Measurements from ENCODE around the gene HAX1. TPM values are rescaled to one million over a fixed set of nuclear protein-coding genes. Genes with fewer than 3 reads are reported as not detected.
"Not testable (repeated sequence)": the region's sequence is repeated elsewhere in the genome, so short reads cannot be mapped to it uniquely, and the experiment has no call there.

HAX1 gene
- polyA plus RNA-seq, 1 donor from 2014 or later, result 126 TPM

DNA sequence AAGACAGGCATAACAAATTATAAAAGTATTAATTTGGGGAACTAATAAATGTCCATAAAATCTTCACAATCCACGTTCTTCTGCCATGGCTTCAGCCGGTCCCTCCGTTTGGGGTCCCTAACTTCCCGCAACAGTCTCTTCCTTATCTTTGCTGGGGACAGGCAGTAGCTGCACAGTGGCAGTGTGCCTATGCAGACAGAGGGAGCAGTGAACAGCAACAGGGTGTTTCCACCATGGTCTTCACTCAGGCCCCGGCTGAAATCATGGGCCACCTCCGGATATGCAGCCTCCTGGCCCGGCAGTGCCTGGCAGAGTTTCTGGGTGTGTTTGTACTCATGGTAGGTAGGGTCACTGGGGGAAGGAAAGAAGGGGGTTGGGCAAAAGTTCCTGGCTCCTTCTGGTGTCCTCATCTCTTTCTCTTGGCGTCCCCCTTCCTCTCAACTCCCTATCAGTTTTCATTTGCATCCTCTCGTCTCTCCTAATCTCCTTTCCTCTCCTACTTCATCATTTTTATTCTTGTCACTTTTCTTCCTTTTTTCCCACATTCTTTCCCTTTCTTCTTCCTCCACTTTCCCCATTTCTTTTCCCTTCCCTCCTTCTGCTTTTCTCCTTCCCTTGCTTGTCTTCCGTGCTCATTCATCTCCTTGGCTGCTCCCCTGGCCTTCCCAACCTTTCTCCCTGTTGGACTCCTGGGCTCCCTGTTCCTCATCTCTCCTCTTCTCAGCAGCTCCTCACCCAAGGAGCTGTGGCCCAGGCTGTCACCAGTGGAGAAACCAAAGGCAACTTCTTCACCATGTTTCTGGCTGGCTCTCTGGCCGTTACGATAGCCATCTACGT is 40.0 kb downstream of the HAX1 start:
- H3K36me3 ChIP-seq (ENCODE audit: insufficient read depth, low read length); H3K79me2 ChIP-seq (replicated peaks; ENCODE audit: insufficient read depth, low read length); H3K4me3 ChIP-seq (ENCODE audit: low read length); H4K20me1 ChIP-seq (ENCODE audit: insufficient read depth); H3K9ac ChIP-seq (ENCODE audit: low read length); H3K9me2 ChIP-seq (ENCODE audit: insufficient read depth, low read length); H2AFZ ChIP-seq (ENCODE audit: low read depth, low read length); H3F3A ChIP-seq (ENCODE audit: insufficient read depth, low read length, poor library complexity, severe bottlenecking); H3K4me2 ChIP-seq (ENCODE audit: low read length); H3K27me3 ChIP-seq (ENCODE audit: insufficient read depth, low read depth, low read length); H3K9me3 ChIP-seq (ENCODE audit: low read length); H3K27ac ChIP-seq (ENCODE audit: low read length): not testable (repeated sequence)

DNA sequence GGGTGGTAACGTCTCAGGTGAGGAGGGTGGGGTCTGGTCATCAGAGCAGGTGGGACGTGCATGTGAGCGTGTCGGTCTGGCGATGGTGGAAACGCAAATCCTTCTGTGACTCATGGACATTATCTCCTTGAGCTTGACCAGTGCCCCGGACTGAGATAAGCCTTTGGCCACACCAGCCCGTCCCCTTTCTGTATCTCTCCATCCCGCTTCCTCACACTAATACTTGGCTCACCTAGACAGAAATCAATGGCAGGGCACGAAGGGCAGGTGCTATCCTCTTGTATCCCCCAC is 40.6 kb downstream of the HAX1 start:
- H4K20me1 ChIP-seq (ENCODE audit: insufficient read depth), result no peaks in the 10 kb centered on the region
- H3K4me2 ChIP-seq (ENCODE audit: low read length), result no peak overlapping the region
- no peak overlapping the region for H3K9ac ChIP-seq (ENCODE audit: low read length)
- no peak for TF ChIP-seq MXI1 (conservative IDR thresholded peaks at IDR 0.05; ENCODE audit: poor library complexity, severe bottlenecking)
- no peak for TF ChIP-seq TAF1 (IDR thresholded peaks at IDR 0.05; ENCODE audit: low read depth)
- no peak for TF ChIP-seq SMC3 (conservative IDR thresholded peaks at IDR 0.05; ENCODE audit: poor library complexity)
- TF ChIP-seq, protein P1, sequence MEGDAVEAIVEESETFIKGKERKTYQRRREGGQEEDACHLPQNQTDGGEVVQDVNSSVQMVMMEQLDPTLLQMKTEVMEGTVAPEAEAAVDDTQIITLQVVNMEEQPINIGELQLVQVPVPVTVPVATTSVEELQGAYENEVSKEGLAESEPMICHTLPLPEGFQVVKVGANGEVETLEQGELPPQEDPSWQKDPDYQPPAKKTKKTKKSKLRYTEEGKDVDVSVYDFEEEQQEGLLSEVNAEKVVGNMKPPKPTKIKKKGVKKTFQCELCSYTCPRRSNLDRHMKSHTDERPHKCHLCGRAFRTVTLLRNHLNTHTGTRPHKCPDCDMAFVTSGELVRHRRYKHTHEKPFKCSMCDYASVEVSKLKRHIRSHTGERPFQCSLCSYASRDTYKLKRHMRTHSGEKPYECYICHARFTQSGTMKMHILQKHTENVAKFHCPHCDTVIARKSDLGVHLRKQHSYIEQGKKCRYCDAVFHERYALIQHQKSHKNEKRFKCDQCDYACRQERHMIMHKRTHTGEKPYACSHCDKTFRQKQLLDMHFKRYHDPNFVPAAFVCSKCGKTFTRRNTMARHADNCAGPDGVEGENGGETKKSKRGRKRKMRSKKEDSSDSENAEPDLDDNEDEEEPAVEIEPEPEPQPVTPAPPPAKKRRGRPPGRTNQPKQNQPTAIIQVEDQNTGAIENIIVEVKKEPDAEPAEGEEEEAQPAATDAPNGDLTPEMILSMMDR (IDR thresholded peaks at IDR 0.05; ENCODE audit: poor library complexity, severe bottlenecking), result no peak
- no peak for TF ChIP-seq RAD21 (conservative IDR thresholded peaks at IDR 0.05)
- TF ChIP-seq EZH2 (IDR thresholded peaks at IDR 0.05; ENCODE audit: borderline replicate concordance, insufficient read depth, low read length, poor library complexity, severe bottlenecking), result no peak
- no peak for TF ChIP-seq EP300 (conservative IDR thresholded peaks at IDR 0.05; ENCODE audit: poor library complexity, severe bottlenecking)
- TF ChIP-seq, protein P2, sequence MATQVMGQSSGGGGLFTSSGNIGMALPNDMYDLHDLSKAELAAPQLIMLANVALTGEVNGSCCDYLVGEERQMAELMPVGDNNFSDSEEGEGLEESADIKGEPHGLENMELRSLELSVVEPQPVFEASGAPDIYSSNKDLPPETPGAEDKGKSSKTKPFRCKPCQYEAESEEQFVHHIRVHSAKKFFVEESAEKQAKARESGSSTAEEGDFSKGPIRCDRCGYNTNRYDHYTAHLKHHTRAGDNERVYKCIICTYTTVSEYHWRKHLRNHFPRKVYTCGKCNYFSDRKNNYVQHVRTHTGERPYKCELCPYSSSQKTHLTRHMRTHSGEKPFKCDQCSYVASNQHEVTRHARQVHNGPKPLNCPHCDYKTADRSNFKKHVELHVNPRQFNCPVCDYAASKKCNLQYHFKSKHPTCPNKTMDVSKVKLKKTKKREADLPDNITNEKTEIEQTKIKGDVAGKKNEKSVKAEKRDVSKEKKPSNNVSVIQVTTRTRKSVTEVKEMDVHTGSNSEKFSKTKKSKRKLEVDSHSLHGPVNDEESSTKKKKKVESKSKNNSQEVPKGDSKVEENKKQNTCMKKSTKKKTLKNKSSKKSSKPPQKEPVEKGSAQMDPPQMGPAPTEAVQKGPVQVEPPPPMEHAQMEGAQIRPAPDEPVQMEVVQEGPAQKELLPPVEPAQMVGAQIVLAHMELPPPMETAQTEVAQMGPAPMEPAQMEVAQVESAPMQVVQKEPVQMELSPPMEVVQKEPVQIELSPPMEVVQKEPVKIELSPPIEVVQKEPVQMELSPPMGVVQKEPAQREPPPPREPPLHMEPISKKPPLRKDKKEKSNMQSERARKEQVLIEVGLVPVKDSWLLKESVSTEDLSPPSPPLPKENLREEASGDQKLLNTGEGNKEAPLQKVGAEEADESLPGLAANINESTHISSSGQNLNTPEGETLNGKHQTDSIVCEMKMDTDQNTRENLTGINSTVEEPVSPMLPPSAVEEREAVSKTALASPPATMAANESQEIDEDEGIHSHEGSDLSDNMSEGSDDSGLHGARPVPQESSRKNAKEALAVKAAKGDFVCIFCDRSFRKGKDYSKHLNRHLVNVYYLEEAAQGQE (IDR thresholded peaks at IDR 0.05; ENCODE audit: borderline replicate concordance), result no peak
- TF ChIP-seq POLR2AphosphoS5 (IDR thresholded peaks at IDR 0.05), result no peak
- H3K79me2 ChIP-seq (replicated peaks; ENCODE audit: insufficient read depth, low read length), result no peaks in the 10 kb centered on the region
- no peak overlapping the region for H2AFZ ChIP-seq (ENCODE audit: low read depth, low read length)
- no peak overlapping the region for H3K4me3 ChIP-seq (ENCODE audit: low read length)
- H3K9me2 ChIP-seq (ENCODE audit: insufficient read depth, low read length), result no peaks in the 10 kb centered on the region
- no peaks in the 10 kb centered on the region for H3K27me3 ChIP-seq (ENCODE audit: insufficient read depth, low read depth, low read length)
- no peaks in the 10 kb centered on the region for H3K36me3 ChIP-seq (ENCODE audit: insufficient read depth, low read length)
- H3F3A ChIP-seq (ENCODE audit: insufficient read depth, low read length, poor library complexity, severe bottlenecking), result no peaks in the 10 kb centered on the region
- H3K9me3 ChIP-seq (ENCODE audit: low read length), result no peaks in the 10 kb centered on the region
- no peak overlapping the region for H3K27ac ChIP-seq (ENCODE audit: low read length)

DNA sequence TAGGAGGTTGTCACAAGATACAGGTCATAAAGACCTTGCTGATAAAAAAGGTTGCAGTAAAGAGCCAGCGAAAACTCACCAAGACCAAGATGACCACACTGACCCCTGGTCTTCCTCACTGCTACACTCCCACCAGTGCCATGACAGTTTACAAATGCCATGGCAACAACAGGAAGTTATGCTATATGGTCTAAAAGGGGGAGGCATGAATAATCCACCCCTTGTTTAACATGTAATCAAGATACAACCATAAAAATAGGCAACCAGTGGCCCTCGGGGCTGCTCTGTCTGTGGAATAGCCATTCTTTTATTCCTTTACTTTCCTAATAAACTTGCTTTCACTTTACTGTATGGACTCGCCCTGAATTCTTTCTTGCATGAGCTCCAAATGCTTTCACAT is 41.8 kb downstream of the HAX1 start:
- H3K27ac ChIP-seq (ENCODE audit: low read length); H3F3A ChIP-seq (ENCODE audit: insufficient read depth, low read length, poor library complexity, severe bottlenecking); H3K27me3 ChIP-seq (ENCODE audit: insufficient read depth, low read depth, low read length); H3K79me2 ChIP-seq (replicated peaks; ENCODE audit: insufficient read depth, low read length); H3K4me2 ChIP-seq (ENCODE audit: low read length); H3K4me3 ChIP-seq (ENCODE audit: low read length); H2AFZ ChIP-seq (ENCODE audit: low read depth, low read length); H3K9me3 ChIP-seq (ENCODE audit: low read length); H4K20me1 ChIP-seq (ENCODE audit: insufficient read depth); H3K36me3 ChIP-seq (ENCODE audit: insufficient read depth, low read length); H3K9me2 ChIP-seq (ENCODE audit: insufficient read depth, low read length); H3K9ac ChIP-seq (ENCODE audit: low read length): not testable (repeated sequence)
